ENCODE results near the gene BBS12.

Gene BBS12

DNA sequence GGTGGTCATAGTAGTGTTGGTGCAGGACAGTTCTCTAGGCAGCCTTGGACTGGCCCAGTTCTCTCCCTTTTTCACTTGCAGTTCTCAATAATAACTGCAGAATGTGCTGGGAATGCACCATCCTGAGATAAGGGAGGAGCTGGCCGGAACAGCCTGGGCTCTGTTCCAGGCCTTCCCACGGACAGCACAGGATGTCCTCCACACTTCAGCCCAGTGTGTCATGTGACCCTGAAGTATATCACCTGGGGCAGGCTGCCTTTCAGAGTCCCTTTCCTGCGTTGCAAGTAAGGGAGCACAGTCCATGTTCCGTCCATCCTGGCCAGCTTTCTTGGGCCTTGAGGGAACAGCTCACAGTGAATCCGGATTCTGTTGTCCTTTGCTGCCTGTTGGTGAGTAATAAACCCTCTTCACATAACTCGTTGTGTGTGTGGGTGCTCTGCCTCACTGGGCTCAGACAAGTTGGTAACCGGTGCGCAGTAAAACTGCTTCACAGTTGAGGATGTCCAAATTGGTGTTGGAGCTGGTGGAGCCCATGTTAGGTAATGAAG, 32.3 kb upstream of the BBS12 start:
- no peak for FAIRE-seq
- DNase-seq (ENCODE audit: insufficient read length, low spot score) = no peak
- TF ChIP-seq POLR2A (IDR thresholded peaks at IDR 0.05; ENCODE audit: low read depth, low read length) (no peak), POU2F2 (IDR thresholded peaks at IDR 0.05; ENCODE audit: low read depth, low read length) (no peak), SPI1 (IDR thresholded peaks at IDR 0.05; ENCODE audit: low read depth, low read length) (no peak), PAX5 (IDR thresholded peaks at IDR 0.05; ENCODE audit: insufficient read depth, low read length, severe bottlenecking) (no peak), POLR2AphosphoS5 (IDR thresholded peaks at IDR 0.05; ENCODE audit: low read depth, low read length) (no peak), TAF1 (IDR thresholded peaks at IDR 0.05; ENCODE audit: low read depth, low read length) (no peak)

DNA sequence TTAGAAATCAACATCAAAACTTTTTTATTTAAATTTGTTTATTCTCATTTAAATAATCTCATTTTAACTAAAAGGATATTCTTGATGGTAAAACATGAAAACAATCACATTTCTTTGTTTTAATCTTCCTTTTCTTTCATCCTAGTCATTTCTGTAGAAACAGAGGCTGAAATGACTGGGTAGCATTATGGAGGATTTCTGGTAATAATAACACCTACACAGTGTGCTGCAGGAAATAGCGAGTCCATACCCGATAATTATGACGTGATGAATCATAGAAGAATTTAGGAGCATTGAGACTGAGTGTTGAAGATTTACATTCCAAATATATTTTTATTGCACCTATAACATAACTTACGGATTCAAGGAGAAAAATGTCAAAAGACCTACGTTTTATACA, 31.4 kb upstream of the BBS12 start:
- no peak for FAIRE-seq
- no peak for TF ChIP-seq TAF1 (IDR thresholded peaks at IDR 0.05; ENCODE audit: low read depth, low read length)
- TF ChIP-seq POLR2AphosphoS5 (IDR thresholded peaks at IDR 0.05; ENCODE audit: low read depth, low read length) = no peak
- no peak for TF ChIP-seq SPI1 (IDR thresholded peaks at IDR 0.05; ENCODE audit: low read depth, low read length)
- TF ChIP-seq POLR2A (IDR thresholded peaks at IDR 0.05; ENCODE audit: low read depth, low read length) = no peak
- no peak for TF ChIP-seq PAX5 (IDR thresholded peaks at IDR 0.05; ENCODE audit: insufficient read depth, low read length, severe bottlenecking)
- no peak for TF ChIP-seq POU2F2 (IDR thresholded peaks at IDR 0.05; ENCODE audit: low read depth, low read length)

DNA sequence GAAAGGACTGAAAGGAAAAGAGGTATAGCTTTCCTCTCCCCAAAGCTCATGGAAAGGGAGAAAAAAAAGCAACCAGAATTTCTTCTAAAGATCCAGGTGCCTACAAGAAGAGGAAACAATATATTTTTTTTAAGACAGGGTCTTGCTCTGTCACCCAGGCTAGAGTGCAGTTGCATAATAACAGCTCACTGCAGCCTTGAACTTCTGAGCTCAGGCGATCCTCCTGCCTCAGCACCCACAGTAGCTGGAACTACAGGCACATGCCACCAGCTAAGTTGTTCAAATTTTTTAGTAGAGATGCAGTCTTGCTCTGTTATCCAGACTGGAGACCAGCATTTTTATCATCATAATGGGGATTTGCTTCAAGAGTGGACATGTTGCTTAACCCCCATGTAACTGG, 30.5 kb upstream of the BBS12 start:
- DNase-seq (ENCODE audit: insufficient read length, low spot score) (no peak), FAIRE-seq (no peak)
- TF ChIP-seq TAF1 (IDR thresholded peaks at IDR 0.05; ENCODE audit: low read depth, low read length) (no peak), SPI1 (IDR thresholded peaks at IDR 0.05; ENCODE audit: low read depth, low read length) (no peak), POLR2A (IDR thresholded peaks at IDR 0.05; ENCODE audit: low read depth, low read length) (no peak), POLR2AphosphoS5 (IDR thresholded peaks at IDR 0.05; ENCODE audit: low read depth, low read length) (no peak), PAX5 (IDR thresholded peaks at IDR 0.05; ENCODE audit: insufficient read depth, low read length, severe bottlenecking) (no peak), POU2F2 (IDR thresholded peaks at IDR 0.05; ENCODE audit: low read depth, low read length) (no peak)

More for the DNA sequence above, 31.4 kb upstream of the BBS12 start:
- DNase-seq (ENCODE audit: insufficient read length, low spot score) = no peak

DNA sequence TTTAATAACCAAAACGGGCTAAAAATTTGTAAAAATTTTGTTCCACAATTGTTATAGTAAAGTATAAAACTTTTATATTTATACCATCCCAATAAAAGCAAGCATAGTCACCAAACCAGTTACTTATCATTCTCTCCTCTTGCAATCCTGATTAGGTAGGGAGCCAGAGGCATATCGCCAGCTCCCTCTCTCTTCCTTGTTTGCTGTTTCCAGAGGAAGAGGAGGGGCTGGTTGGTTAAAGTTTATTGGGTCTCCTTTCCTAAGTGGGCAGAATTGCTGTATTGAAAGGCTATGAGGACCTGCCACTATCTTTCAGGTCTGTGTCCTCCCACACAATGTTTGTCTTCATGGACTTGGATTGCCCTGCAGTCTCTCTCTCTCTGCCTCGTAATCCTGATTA, 29.6 kb upstream of the BBS12 start:
- no peak for TF ChIP-seq POU2F2 (IDR thresholded peaks at IDR 0.05; ENCODE audit: low read depth, low read length)
- no peak for TF ChIP-seq SPI1 (IDR thresholded peaks at IDR 0.05; ENCODE audit: low read depth, low read length)
- no peak for TF ChIP-seq POLR2A (IDR thresholded peaks at IDR 0.05; ENCODE audit: low read depth, low read length)
- TF ChIP-seq PAX5 (IDR thresholded peaks at IDR 0.05; ENCODE audit: insufficient read depth, low read length, severe bottlenecking) = no peak
- no peak for TF ChIP-seq TAF1 (IDR thresholded peaks at IDR 0.05; ENCODE audit: low read depth, low read length)
- no peak for TF ChIP-seq POLR2AphosphoS5 (IDR thresholded peaks at IDR 0.05; ENCODE audit: low read depth, low read length)
- no peak for FAIRE-seq
- no peak for DNase-seq (ENCODE audit: insufficient read length, low spot score)

- FAIRE-seq (no peak), DNase-seq (ENCODE audit: insufficient read length, low spot score) (no peak)
- TF ChIP-seq POU2F2 (IDR thresholded peaks at IDR 0.05; ENCODE audit: low read depth, low read length) (no peak), POLR2A (IDR thresholded peaks at IDR 0.05; ENCODE audit: low read depth, low read length) (no peak), TAF1 (IDR thresholded peaks at IDR 0.05; ENCODE audit: low read depth, low read length) (no peak), PAX5 (IDR thresholded peaks at IDR 0.05; ENCODE audit: insufficient read depth, low read length, severe bottlenecking) (no peak), SPI1 (IDR thresholded peaks at IDR 0.05; ENCODE audit: low read depth, low read length) (no peak), POLR2AphosphoS5 (IDR thresholded peaks at IDR 0.05; ENCODE audit: low read depth, low read length) (no peak)
Observed at GRCh38 chr4:122703868-122704267, 28.6 kb upstream of the BBS12 start.

DNA sequence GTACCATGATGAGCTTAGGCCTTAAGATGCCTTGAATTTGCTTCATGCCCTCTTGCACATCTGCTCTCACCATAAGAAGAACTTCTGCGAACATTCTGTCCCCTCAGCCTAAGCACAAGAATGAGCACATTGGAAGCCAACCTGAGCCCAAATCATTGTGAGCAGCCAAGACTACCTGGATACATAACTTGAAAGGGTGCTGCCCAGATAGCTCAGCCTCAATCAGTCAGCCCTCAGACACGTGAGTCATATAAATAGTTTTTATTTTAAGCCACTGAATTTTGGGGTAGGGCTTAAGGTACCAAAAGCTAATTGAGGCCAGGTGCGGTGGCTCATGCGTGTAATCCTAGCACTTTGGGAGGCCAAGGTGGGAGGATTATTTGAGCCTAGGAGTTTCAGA, 27.5 kb upstream of the BBS12 start:
- TF ChIP-seq SPI1 (IDR thresholded peaks at IDR 0.05; ENCODE audit: low read depth, low read length) = no peak
- no peak for TF ChIP-seq POLR2A (IDR thresholded peaks at IDR 0.05; ENCODE audit: low read depth, low read length)
- TF ChIP-seq PAX5 (IDR thresholded peaks at IDR 0.05; ENCODE audit: insufficient read depth, low read length, severe bottlenecking) = no peak
- TF ChIP-seq POU2F2 (IDR thresholded peaks at IDR 0.05; ENCODE audit: low read depth, low read length) = no peak
- FAIRE-seq = no peak
- DNase-seq (ENCODE audit: insufficient read length, low spot score) = no peak

DNA sequence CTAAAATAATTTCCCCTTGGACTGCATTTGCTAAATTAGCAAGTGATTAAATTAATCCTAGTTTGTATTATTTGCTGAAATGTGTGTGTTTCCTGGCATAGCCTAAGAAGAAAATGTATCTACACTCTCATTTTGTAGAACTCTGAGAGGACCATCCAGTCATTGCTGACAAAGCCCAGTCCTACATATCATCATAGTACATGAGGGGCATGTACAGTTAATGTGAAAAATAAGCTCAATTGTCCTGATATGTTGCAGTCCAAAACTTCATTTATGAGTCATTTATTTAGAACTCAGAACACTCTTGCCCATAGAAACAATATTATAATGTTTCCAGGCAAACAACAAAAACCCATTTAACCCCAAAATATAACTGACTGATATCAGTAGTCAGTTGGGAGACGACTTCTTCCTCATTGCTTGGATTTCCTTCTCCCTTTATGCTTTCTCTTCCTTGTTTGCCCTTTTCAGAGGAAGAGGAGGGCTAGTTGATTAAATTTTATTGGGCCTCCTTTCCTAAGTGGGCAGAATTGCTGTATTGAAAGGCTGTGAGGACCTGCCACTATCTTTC, 26.9 kb upstream of the BBS12 start:
- DNase-seq (ENCODE audit: insufficient read length, low spot score) (no peak), FAIRE-seq (peak; percentile 45)
- TF ChIP-seq POU2F2 (IDR thresholded peaks at IDR 0.05; ENCODE audit: low read depth, low read length) (no peak), POLR2AphosphoS5 (IDR thresholded peaks at IDR 0.05; ENCODE audit: low read depth, low read length) (no peak), TAF1 (IDR thresholded peaks at IDR 0.05; ENCODE audit: low read depth, low read length) (no peak), POLR2A (IDR thresholded peaks at IDR 0.05; ENCODE audit: low read depth, low read length) (no peak), SPI1 (IDR thresholded peaks at IDR 0.05; ENCODE audit: low read depth, low read length) (no peak), PAX5 (IDR thresholded peaks at IDR 0.05; ENCODE audit: insufficient read depth, low read length, severe bottlenecking) (no peak)

DNA sequence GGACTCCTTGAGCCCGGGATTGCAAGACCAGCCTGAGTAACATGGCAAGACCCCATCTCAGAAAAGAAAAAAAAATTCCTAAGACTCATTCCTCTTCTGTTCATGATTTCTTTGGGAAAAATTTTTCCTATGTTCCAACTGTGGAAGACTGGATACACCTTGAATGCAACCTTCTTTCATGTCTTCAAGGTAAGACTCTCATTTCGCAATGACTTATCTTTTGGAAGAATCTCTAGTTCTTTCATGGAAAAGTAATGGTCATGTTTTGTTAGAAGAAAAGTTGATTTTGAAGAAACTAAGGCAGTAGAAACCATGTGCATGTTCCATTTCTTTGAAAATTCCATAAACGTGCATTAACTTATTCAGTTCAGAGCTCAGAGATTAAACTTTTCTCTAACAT, 26.0 kb upstream of the BBS12 start:
- TF ChIP-seq TAF1 (IDR thresholded peaks at IDR 0.05; ENCODE audit: low read depth, low read length) (no peak), PAX5 (IDR thresholded peaks at IDR 0.05; ENCODE audit: insufficient read depth, low read length, severe bottlenecking) (no peak), POLR2A (IDR thresholded peaks at IDR 0.05; ENCODE audit: low read depth, low read length) (no peak), SPI1 (IDR thresholded peaks at IDR 0.05; ENCODE audit: low read depth, low read length) (no peak), POU2F2 (IDR thresholded peaks at IDR 0.05; ENCODE audit: low read depth, low read length) (no peak), POLR2AphosphoS5 (IDR thresholded peaks at IDR 0.05; ENCODE audit: low read depth, low read length) (no peak)
- FAIRE-seq = no peak
- DNase-seq (ENCODE audit: insufficient read length, low spot score) = no peak

GRCh38 chr4:122707497-122707896, 25.0 kb upstream of the BBS12 start:
- no peak for TF ChIP-seq SPI1 (IDR thresholded peaks at IDR 0.05; ENCODE audit: low read depth, low read length)
- TF ChIP-seq PAX5 (IDR thresholded peaks at IDR 0.05; ENCODE audit: insufficient read depth, low read length, severe bottlenecking) = no peak
- TF ChIP-seq POU2F2 (IDR thresholded peaks at IDR 0.05; ENCODE audit: low read depth, low read length) = no peak
- no peak for TF ChIP-seq TAF1 (IDR thresholded peaks at IDR 0.05; ENCODE audit: low read depth, low read length)
- TF ChIP-seq POLR2A (IDR thresholded peaks at IDR 0.05; ENCODE audit: low read depth, low read length) = no peak
- TF ChIP-seq POLR2AphosphoS5 (IDR thresholded peaks at IDR 0.05; ENCODE audit: low read depth, low read length) = no peak
- FAIRE-seq (no peak), DNase-seq (ENCODE audit: insufficient read length, low spot score) (no peak)

All from GM12891 (cell line).